SKM-1 treated with dmso at 0.1 percent for 144 hours (cell line): ENCODE results near the gene STAT6.

Experiments
- DNase-seq: peaks from one replicate; lab custom pipeline; 2025; ENCODE audit not compliant: unreplicated experiment; lab: John Stamatoyannopoulos, UW

STAT6 gene

GRCh38 chr12:57111031-57111734 lies at the start of gene STAT6:
TSS of gene STAT6 (minus strand) at chr12:57111362. CDS start at chr12:57108278, 3,084 bp downstream.
- DNase-seq = peak; percentile 59

- no peak for DNase-seq
These were observed 49.6 kb upstream of the STAT6 start for GRCh38 chr12:57160741-57161140.

- no peak for DNase-seq
These were observed 48.9 kb upstream of the STAT6 start for GRCh38 chr12:57160040-57160439.

GRCh38 chr12:57159311-57159710 lies 48.1 kb upstream of the STAT6 start:
- DNase-seq = no peak

- DNase-seq = no peak
These were observed 47.5 kb upstream of the STAT6 start for GRCh38 chr12:57158665-57159064.

GRCh38 chr12:57158186-57158585 lies 47.0 kb upstream of the STAT6 start:
- DNase-seq = no peak

GRCh38 chr12:57157588-57158173 lies 46.5 kb upstream of the STAT6 start:
- peak; percentile 24 for DNase-seq

- no peak for DNase-seq
These were observed 45.7 kb upstream of the STAT6 start for GRCh38 chr12:57156701-57157403.

- peak; percentile 9 for DNase-seq
These were observed 43.8 kb upstream of the STAT6 start for GRCh38 chr12:57154804-57155434.

- no peak for DNase-seq
These were observed 42.9 kb upstream of the STAT6 start for GRCh38 chr12:57154076-57154475.

- no peak for DNase-seq
These were observed 42.3 kb upstream of the STAT6 start for GRCh38 chr12:57153415-57153997.

- no peak for DNase-seq
These were observed 41.5 kb upstream of the STAT6 start for GRCh38 chr12:57152639-57153038.

- no peak for DNase-seq
These were observed 40.8 kb upstream of the STAT6 start for GRCh38 chr12:57151741-57152630.

GRCh38 chr12:57150400-57151000 lies 39.3 kb upstream of the STAT6 start:
- no peak for DNase-seq

- DNase-seq = no peak
These were observed 38.2 kb upstream of the STAT6 start for GRCh38 chr12:57149245-57149900.

GRCh38 chr12:57148469-57149244 lies 37.5 kb upstream of the STAT6 start:
- DNase-seq = peak; percentile 19

GRCh38 chr12:57146961-57147944 lies 36.1 kb upstream of the STAT6 start, which contains the start of gene LRP1-AS:
TSS of gene LRP1-AS (minus strand) at chr12:57147619.
- DNase-seq = peak; percentile 34
